ENCODE measurements around the gene ITSN1.

Gene ITSN1

DNA sequence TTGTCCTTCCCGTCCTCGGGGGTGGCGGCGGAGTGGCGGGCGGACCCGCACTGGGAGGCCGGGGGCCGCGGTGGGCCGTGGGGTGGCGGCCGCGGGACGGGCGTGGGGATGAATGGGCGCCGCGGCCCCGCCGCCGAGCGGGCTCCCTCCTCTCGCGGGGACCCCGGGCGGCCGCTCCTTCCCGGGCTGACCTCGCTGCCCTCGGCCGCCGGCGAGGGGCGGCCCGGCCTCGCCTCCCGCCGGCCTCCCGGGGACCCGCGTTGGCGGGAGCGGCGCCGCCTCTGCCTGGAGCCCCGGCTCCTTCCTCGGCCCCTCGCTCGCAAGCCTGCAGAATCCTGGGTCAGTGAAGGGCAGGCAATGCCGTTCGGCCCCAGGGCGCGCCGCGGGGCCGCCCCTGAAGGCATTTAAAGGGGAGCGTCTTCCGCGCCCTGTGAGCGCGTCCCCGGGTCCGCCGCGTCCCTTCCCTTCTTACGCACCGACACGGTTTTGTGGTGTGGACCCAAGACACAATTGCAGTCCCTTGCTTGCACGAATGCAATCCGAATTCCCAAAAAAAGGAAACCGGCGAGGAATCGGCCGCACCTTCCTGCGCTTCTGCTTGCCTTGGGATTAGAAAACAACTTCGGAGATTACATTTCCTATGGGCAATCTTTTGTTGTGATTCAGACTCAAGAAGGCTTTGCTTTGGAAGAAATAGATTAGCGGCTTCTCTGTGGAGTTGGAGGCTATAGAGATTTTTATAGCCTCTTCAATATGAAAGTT, 776 bp downstream of the ITSN1 start:
- DNase-seq (ENCODE audit: extremely low read depth, insufficient read length) = peak; percentile 51
- Histone ChIP-seq H3K27me3 (replicated peaks; ENCODE audit: control insufficient read depth, insufficient read depth, low read length) (no peaks in the 10 kb centered on the region), H3K36me3 (ENCODE audit: control insufficient read depth, insufficient read depth, low read length) (no peaks in the 10 kb centered on the region), H3K4me3 (replicated peaks; ENCODE audit: low read depth, low read length) (peak overlapping the region; percentile 88)
- TF ChIP-seq, protein P1, sequence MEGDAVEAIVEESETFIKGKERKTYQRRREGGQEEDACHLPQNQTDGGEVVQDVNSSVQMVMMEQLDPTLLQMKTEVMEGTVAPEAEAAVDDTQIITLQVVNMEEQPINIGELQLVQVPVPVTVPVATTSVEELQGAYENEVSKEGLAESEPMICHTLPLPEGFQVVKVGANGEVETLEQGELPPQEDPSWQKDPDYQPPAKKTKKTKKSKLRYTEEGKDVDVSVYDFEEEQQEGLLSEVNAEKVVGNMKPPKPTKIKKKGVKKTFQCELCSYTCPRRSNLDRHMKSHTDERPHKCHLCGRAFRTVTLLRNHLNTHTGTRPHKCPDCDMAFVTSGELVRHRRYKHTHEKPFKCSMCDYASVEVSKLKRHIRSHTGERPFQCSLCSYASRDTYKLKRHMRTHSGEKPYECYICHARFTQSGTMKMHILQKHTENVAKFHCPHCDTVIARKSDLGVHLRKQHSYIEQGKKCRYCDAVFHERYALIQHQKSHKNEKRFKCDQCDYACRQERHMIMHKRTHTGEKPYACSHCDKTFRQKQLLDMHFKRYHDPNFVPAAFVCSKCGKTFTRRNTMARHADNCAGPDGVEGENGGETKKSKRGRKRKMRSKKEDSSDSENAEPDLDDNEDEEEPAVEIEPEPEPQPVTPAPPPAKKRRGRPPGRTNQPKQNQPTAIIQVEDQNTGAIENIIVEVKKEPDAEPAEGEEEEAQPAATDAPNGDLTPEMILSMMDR (IDR thresholded peaks at IDR 0.05; ENCODE audit: insufficient read depth, low read length, poor library complexity, severe bottlenecking) = no peak

DNA sequence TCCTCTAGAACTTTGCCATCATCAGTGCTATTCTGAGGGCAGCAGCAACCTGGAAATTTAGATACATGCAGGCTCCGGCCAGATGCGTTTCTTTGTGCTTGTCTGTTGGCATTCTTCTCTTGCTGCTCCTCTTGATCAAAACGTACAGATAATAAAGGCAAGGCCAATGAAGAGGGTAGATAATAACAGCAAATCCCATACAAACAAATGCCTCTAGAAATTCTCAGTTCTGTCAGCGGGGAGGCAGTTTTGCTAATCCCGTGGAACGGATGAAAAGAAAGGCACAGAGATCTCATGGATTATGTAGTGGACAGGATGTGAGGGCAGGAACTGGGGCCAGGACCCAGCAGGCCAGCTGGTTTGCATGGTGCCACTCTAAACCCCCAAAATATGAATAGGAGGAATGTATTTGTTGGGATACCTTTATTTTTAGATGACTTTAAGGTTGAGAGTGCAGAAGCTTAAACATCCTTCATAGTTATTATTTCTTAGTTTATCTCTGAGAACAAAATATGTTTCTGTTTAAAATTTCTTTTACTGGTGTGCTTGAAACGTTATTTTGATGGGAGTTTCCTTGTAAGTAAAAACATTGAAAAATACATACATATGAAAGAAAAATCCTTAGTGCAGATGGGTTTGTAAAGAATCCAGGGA, 1.5 kb downstream of the ITSN1 start:
- no peak for DNase-seq (ENCODE audit: extremely low read depth, insufficient read length)

DNA sequence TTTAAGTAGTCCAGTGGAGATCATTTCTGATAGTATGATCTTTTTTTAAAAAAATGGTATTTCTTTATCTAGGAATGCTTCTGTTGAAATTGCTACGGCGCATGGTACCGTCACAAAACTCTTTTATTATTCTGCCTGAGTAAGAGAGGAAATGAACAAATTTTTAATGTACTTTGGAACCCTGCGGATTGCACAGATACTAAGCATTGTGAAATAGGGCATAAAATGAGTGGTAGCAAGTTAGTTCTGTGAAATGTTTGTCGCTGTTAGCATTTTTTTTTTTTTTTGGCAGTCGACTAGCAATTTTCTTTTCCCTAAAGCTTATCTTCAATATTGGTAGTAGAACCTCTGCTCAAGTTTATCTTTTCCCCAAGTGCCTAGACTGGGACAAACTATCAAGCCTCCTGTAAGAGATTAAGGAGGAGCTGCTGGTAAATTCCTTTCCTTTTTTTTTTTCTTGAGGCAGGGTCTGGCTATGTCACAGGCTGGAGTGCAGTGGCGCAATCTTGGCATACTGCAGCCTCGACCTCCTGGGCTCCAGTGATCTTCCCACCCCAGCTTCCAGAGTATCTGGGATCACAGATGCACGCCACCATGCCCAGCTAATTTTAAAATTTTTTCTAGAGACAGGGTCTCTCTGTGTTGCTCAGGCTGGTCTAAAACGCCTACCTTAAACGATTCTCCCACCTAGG, 2.2 kb downstream of the ITSN1 start:
- Histone ChIP-seq H3K27me3 (replicated peaks; ENCODE audit: control insufficient read depth, insufficient read depth, low read length) (no peaks in the 10 kb centered on the region), H3K4me3 (replicated peaks; ENCODE audit: low read depth, low read length) (no peak overlapping the region), H3K36me3 (ENCODE audit: control insufficient read depth, insufficient read depth, low read length) (no peaks in the 10 kb centered on the region)
- TF ChIP-seq, protein P1 (IDR thresholded peaks at IDR 0.05; ENCODE audit: insufficient read depth, low read length, poor library complexity, severe bottlenecking) = no peak
- no peak for DNase-seq (ENCODE audit: extremely low read depth, insufficient read length)

More for the DNA sequence above, 1.5 kb downstream of the ITSN1 start:
- H3K27me3 ChIP-seq (replicated peaks; ENCODE audit: control insufficient read depth, insufficient read depth, low read length) = no peaks in the 10 kb centered on the region
- H3K4me3 ChIP-seq (replicated peaks; ENCODE audit: low read depth, low read length) = peak overlapping the region; percentile 88; the same call in 1 of the 2 replicates
- TF ChIP-seq, protein P1 (IDR thresholded peaks at IDR 0.05; ENCODE audit: insufficient read depth, low read length, poor library complexity, severe bottlenecking) = no peak
- no peaks in the 10 kb centered on the region for H3K36me3 ChIP-seq (ENCODE audit: control insufficient read depth, insufficient read depth, low read length)

DNA sequence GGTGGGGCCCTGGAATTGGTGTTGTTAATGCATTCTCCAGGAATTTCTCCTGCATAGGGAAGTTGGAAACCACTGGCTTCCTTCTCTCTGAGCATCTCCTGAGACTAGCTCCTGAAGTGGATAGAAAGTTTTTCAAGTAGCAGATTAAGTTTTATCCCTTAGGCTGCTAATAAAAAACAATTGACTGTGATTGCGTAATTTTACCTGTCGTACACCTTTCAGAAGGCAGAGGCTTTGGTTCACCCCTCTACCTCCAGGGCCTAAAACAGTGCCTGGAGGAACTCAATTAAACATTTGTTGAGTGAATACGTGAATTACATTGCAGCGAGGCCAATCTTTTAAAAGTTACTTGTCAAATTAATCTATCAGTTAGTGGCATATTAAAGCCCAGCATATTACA, 3.4 kb downstream of the ITSN1 start:
- no peaks in the 10 kb centered on the region for H3K27me3 ChIP-seq (replicated peaks; ENCODE audit: control insufficient read depth, insufficient read depth, low read length)
- TF ChIP-seq, protein P1 (IDR thresholded peaks at IDR 0.05; ENCODE audit: insufficient read depth, low read length, poor library complexity, severe bottlenecking) = no peak
- no peak for DNase-seq (ENCODE audit: extremely low read depth, insufficient read length)
- H3K36me3 ChIP-seq (ENCODE audit: control insufficient read depth, insufficient read depth, low read length) = no peaks in the 10 kb centered on the region
- no peak overlapping the region for H3K4me3 ChIP-seq (replicated peaks; ENCODE audit: low read depth, low read length)

DNA sequence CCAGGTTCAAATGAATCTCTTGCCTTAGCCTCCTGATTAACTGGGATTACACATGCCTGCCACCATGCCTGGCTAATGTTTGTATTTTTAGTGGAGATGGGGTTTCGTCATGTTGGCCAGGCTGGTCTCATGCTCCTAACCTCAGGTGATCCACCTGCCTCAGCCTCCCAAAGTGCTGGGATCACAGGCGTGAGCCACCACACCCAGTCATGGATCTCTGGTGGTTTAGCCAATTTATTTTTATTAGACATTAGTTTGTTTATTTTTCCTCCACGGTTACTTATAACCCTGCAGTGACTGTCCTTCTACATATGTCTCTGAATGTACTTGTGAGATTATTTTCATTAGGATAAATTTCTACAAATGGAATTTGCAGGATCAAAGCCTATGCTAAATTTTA, 5.3 kb downstream of the ITSN1 start:
- no peaks in the 10 kb centered on the region for H3K36me3 ChIP-seq (ENCODE audit: control insufficient read depth, insufficient read depth, low read length)
- no peaks in the 10 kb centered on the region for H3K27me3 ChIP-seq (replicated peaks; ENCODE audit: control insufficient read depth, insufficient read depth, low read length)
- TF ChIP-seq, protein P1 (IDR thresholded peaks at IDR 0.05; ENCODE audit: insufficient read depth, low read length, poor library complexity, severe bottlenecking) = no peak
- no peak for DNase-seq (ENCODE audit: extremely low read depth, insufficient read length)
- no peak overlapping the region for H3K4me3 ChIP-seq (replicated peaks; ENCODE audit: low read depth, low read length)

All from GM06990 (cell line).